Activated CD8-positive, alpha-beta memory T cell treated with anti-CD3 and anti-CD28 coated beads for 1 hour (primary cell): ENCODE measurements around the gene ANXA4.

Experiments used
- DNase-seq, 2 donors: peaks; one replicate each; pipeline ENCODE4 v3.0.0-alpha.2; 2020; ENCODE audit warnings: low read depth in 1 of 2; ENCODE audit errors: extremely low read depth in 1 of 2

ANXA4 gene

DNA sequence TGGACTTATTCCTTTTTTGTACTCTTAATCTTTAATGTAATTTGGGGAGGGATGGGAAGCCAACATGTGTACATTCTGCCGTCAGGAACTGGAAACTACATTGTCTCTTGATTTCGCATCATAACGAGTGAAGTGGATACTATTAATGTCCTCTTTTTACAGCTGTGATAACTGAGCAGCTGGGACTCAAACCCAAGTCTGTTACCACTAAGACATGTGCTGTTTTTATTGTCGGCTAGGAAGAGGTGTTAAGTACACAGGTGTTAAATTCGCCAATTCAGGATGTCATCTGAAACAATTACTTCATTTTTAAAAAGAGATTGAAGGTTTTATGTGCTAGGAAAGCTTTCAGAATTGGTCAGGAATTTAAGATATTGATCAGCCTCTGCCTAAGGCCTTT lies 94.4 kb downstream of the ANXA4 start:
- DNase-seq = no peak

DNA sequence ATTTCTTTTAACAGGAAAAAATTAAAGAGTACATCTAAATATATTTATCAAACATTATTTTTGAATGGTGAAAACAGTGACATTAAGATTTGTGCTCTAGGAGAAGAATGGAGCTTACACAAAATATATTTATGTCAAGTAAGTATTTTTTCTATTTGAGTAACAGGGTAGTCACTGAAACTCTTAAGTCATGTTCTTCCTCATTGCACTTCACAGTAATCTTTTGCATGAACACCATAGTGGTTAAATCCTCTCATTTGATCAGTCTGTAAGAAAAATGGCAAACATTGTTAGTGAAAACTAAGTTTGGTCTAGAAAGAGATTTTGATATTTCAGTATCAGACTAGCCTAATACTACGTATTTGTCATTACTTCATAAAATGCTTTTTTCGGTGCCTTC lies 95.6 kb downstream of the ANXA4 start:
- no peak for DNase-seq

DNA sequence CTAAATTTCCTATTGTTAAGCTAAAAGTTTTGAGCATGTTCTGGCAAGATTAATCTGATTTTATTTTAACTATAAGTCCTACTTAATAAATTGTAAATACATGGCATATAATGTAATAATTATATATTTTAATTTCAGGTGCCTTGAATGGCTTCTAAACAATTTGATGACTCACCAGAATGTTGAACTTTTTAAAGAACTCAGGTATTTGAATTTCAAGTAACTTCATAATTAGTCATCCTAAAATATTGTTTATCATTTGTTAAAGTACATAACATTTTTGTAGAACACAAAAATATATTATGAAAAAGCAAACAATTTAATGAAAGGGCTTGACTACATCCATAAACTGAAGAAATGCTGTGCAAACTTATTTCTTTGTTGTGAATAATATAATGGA lies 102.1 kb downstream of the ANXA4 start:
- DNase-seq = no peak

DNA sequence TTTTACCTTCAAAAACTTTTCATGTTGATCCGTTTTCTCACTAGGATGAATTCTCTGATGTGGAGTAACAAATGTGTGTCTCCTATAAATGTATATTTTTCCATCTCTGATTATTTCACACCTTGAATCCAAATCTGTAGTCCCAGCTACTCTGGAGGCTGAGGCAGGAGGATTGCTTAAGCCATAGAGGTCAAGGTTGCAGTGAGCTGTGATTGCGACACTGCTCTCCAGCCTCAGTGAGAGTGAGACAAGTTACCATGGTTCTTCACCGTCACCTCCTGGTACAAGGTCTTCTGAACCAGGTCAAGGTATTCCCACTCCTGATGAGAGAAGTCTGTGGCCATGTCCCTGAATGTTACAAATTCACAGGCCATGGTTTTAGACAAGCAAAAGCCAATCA lies 102.6 kb downstream of the ANXA4 start:
- no peak for DNase-seq

DNA sequence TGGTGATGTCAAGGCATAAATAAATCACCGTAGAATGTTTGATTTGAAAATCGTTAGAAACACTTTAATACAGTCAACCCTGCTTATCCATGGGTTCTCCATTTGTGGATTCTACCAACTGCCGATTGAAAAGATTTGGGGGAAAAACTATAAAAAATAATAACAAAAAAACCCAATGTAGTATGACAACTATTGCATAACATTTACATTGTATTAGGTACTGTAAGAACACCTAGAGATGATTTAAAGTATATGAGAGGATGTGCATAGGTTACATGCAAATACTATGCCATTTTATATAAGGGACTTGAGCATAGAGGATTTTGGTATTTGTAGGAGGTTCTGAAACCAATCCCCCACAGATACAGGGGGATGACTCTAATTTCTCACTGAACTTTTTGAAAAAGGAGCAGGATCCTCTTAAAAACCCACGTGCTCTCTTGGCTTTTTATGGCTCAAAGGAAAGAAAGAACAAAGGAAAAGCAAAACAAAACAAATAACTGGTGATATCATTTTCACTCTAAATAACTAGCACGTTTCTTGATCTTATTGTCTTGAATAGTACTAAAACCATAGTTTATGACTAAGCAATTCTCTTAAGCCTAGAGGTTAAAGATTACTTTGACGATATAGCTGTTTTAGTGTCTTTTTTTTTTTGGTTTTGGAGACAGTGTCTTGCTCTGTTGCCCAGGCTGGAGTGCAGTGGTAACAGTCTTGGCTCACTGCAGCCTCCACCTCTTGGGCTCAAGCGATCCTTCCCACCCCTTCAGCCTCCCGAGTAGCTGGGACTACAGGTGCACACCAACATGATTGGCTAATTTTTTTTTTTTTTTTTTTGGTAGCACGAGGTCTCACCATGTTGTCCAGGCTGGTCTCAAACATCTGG lies 104.5 kb downstream of the ANXA4 start:
- DNase-seq = no peak

DNA sequence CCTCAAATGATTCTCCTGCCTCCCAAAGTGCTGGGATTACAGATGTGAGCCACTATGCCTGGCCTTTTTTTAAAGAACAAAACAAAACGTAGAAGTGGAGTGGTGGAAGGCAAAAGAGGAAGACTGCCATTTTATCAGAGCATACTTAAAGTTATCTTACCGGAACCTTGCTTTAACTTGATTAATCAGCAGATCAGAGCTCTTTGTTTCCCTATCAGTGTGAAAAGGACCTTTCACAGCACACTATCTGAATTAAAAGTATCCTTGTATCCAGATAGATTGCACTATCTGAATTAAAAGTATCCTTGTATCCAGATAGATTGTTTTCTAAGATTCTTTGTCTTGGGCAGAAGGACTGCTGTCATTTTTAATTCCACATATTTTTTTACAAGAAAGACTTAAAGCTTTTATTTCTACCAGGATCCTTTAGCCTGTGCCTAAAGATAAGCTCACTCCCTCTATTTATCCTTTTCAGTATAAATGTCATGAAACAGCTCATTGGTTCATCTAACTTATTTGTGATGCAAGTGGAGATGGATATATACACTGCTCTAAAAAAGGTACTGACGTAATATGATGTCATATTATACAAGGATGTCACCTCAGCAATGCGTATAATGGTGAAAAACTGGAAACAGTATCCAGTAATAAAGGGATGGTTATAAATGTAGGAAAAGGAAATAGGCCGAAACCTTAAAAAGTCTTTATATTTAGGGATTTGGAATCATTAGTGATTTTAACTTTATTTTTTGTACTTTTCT lies 105.3 kb downstream of the ANXA4 start:
- no peak for DNase-seq

DNA sequence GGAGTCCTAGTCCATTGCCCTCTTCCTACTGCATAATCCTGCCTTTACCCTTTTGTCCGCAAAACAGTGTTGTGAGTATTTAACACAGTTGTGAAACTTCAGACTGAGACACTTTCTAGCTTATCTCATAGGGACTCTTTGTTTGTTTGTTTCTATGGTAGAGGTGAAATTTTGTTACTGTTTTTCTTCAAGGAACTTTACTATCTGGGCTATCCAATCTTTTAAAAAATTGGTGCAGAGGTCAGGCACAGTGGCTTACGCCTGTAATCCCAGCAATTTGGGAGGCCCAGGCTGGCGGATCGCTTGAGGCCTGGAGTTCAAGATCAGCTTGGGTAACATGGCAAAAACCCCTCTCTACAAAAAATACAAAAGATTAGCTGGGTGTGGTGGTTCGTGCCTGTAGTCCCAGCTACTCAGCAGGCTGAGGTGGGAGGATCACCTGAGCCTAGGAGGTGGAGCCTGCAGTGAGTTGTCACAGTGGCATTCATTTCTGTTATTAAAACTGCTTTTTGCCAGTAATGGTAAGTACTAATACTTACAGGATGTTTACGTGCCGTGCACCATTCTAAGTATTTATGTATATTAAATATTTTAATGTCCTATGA lies 106.4 kb downstream of the ANXA4 start:
- no peak for DNase-seq

DNA sequence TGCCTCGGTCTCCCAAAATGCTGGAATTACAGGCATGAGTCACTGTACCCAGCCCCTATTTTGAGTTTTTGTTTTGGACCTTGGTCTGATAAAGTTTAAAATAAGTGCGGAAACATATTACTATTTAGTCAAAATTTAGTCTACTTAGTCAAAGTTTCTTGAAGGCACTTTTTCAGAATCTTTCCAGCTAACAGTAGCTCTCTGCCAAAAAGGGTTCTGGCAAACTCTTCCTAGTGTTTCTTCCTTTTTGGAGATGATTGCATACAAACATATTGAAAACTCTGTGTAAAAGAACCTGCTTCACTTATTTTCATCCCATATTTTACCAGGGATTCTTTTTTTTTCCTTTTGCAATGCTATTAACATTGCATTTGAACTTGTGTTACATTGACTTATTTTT lies 116.3 kb downstream of the ANXA4 start:
- DNase-seq = no peak

DNA sequence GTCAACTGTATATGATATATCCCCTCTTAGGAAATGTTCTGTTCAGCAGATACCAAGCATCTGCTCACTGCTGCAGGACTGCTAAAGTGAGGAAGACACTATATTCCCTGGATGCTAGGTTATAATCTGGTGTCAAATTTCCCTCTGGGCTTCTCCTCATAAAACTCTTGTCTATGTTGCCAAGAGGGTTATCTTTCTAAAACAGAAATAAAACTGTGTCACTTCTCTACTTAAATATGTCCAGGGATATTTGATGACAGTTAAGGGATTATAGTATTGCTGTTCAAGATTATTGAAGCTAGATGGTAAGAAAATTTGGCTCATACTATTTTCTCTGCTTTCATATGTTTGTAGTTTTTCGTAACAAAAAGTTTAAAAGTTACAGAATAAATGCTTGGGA lies 121.4 kb downstream of the ANXA4 start:
- no peak for DNase-seq
